DND-41 (cell line): ENCODE results near the gene SLC45A3.

Experiments used
- CTCF ChIP-seq: IDR thresholded peaks from 2 replicates; pipeline ENCODE4 v1.5.1; 2012; ENCODE audit warnings: borderline replicate concordance, low read length, moderate library complexity, mild to moderate bottlenecking; ENCODE audit not compliant: poor library complexity, severe bottlenecking; ENCODE audit errors: extremely low read depth
- EZH2 ChIP-seq: IDR thresholded peaks from 3 replicates; pipeline ENCODE4 v1.6.1; 2012; ENCODE audit warnings: borderline replicate concordance, low read depth, mild to moderate bottlenecking, moderate library complexity, low read length, inconsistent platforms; ENCODE audit not compliant: severe bottlenecking

GRCh38 chr1:205678286-205679111 is 1.8 kb downstream of the SLC45A3 start:
- no peak for TF ChIP-seq CTCF
- TF ChIP-seq EZH2 = no peak
